8988T (cell line): Measurements from ENCODE around the gene GALNS.
"Not testable (repeated sequence)": the region's sequence is repeated elsewhere in the genome, so short reads cannot be mapped to it uniquely, and the experiment has no call there.

Experiments
- DNase-seq: peaks from one replicate; pipeline ENCODE4 v3.0.0; 2011

The GALNS gene, protein sequence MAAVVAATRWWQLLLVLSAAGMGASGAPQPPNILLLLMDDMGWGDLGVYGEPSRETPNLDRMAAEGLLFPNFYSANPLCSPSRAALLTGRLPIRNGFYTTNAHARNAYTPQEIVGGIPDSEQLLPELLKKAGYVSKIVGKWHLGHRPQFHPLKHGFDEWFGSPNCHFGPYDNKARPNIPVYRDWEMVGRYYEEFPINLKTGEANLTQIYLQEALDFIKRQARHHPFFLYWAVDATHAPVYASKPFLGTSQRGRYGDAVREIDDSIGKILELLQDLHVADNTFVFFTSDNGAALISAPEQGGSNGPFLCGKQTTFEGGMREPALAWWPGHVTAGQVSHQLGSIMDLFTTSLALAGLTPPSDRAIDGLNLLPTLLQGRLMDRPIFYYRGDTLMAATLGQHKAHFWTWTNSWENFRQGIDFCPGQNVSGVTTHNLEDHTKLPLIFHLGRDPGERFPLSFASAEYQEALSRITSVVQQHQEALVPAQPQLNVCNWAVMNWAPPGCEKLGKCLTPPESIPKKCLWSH

DNA sequence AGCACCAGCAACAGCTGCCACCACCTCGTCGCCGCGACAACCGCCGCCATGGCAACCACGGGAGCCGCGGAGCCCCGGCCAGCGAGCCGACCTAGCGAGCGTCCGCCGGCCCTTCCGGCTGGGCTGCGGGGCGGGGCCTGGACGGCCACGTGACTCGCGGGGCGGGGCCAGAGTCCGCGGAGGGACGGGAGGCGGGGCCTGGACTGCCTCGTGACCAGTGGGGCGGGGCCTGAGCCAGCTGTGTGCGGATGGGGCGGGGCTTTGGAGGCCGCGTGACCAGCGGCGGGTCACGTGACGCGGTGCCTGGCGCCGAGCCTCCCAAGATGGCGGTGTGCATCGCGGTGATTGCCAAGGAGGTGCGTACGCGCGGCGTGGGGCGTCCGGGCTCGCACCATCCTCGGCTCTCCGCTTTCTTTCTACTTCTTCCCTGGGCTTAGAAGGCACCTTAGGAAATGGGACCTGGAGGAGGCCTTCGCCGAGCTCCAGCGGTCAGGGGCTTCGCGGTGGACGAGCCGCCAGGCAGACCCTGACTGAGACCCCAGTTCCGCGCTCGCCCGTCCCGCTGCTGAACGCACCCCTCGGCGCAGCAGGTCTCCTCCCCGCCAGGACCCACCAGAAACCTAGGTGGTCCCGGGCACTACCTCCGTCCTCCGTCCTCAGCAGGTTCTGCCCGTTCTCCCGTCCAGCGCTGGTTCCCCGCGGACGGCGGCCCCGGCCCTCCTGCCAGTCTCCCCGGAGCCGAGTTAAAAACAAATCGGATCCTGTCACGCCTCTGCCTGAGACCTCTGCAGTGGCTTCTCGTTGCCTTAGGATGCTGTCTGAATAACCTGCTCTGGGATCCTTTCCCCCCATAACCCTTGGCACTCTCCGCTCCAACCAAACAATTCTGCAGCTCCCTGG, at the start of gene GALNS, which contains the start of gene TRAPPC2L:
TSS of gene GALNS (minus strand) at position 120 of the 900 bp plus-strand sequence. CDS start at position 50, 70 bp downstream.
TSS of gene TRAPPC2L (plus strand) at position 300 of the 900 bp plus-strand sequence. CDS start at position 324, 24 bp downstream.
- peak; percentile 100 for DNase-seq

DNA sequence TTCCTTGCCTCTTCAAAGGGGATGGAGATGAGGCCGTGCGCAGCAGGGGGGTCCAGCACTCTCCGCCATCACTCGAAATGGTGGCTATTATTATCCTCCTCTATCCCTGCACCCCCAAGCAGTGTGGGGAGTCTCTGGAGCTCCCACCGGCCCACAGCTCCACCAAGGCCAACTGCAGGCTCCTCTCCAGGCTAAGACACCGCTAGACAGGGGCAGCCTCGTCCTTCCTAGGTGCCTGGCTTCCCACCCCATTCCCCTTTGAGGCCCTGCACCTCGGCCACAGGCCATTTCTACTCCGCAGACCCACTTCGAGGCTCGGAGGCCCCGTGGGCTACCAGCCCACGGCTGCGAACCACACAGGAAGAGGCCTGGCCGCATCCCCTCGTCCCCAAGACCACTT, 49.3 kb upstream of the GALNS start:
- no peak for DNase-seq

DNA sequence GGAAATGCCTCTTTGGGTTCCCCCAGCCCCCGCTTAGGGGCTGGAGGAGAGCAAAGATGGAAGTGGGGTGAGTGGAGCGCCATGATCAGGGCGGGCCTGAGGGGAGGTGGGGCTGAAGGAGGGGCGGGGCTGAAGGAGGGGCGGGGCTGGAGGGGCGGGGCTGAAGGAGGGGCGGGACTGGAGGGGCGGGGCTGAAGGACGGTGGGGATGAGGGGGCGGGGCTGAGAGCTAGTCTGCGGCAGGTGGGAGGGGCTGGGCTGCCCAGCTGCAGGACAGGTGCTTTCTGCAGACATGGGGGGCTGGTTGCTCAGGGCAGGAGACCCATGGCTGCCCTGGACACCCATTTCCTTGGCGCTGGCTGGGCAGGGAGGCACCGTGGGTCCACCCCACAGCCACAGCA, 48.8 kb upstream of the GALNS start:
- DNase-seq: peak; percentile 81

DNA sequence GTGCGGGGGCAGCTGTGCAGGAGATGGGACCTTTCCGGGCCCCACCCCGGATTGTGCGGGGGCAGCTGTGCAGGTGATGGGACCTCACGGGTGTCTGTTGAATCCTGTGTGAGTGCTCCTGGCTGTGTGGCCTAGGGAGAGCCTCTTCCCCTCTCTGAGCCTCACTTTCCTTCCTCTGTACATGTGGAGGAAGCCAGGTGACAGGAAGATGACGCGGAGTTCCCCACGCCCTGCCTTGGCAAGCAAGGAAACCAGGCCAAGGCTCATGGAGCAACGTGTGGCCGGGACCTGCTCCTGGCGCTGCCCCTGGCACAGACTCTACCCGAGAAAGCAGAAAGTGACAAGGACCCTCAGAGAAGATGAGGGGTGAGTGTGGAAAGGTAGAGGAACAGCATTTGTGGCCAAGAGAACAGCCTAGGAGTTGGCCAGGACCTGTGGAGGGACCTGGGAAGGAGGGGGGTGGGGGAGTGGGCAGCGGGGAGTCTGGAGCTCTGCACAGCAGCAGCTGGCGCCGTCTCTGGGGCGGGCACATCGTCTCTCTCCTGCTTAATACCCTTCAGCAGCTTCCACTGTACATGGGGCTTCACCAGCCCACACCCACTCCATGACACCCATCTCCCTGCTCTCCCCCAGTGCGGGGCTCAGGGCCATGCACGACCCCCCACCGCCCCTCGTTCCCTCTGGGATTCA, 48.1 kb upstream of the GALNS start:
- DNase-seq: no peak

DNA sequence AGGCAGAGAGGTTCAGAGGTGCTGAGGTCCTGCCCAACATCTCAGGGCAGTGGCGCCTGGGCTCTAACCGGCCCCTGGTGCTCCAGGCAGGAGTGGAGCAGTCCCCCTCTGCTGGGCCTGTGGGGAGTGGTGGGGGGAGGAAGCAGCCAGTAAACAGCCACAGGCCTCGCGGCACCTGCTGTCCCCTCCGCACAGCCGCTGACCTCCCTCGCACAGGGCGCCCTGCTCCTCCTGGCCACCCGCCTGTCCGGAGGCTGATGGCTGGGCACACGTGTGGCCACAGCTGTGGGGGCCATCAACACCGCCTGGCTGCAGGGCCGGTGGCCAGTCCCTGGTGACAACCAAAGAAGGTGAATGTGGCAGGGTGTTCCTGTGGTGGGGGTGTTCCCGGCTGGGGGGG, 46.5 kb upstream of the GALNS start:
- no peak for DNase-seq

DNA sequence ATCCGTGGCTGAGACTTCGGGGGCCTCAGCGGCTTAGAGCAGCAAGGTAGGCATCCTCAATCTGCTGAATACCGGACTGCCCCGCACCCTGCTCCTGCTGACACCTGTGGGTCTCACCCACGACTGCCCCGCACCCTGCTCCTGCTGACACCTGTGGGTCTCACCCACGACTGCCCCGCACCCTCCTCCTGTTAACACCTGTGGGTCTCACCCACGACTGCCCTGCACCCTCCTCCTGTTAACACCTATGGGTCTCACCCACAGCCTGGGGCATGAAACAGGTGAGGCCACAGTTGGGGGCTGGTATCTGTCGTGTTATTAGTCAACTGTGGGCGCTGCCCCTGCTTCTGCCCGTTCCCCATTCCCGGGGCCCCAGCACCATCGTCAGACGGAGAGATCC, 46.0 kb upstream of the GALNS start:
- no peak for DNase-seq

DNA sequence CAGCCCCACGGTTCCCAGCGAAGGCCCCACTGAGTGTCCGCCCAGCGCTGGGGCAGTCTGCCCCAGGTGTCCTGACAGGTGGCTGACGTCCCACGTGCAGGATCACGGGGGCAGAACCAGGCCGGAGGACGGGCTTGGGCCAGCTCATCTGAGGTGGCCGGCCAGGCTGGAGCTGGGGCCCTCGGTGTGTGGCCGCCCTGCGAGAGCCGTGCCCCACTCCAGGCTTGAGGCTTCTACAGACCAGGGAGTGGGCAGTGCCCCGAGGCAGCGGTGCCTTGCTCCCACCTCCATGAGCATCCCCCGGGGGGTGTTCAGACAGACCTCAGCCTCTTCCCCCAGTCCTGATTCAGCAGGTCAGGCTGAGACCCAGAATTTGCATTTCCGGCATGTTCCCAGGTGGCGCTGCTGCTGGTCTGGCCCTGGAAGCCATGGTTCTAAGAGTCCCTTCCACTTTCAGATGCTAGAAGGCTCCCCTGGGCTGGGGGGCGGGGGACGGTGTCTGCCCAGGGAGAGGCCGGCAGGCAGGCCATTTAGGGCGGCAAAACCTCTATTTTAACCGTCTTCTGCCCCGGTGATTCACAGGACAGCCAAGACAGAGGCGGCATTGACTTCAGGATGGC, 45.1 kb upstream of the GALNS start:
- DNase-seq: no peak

DNA sequence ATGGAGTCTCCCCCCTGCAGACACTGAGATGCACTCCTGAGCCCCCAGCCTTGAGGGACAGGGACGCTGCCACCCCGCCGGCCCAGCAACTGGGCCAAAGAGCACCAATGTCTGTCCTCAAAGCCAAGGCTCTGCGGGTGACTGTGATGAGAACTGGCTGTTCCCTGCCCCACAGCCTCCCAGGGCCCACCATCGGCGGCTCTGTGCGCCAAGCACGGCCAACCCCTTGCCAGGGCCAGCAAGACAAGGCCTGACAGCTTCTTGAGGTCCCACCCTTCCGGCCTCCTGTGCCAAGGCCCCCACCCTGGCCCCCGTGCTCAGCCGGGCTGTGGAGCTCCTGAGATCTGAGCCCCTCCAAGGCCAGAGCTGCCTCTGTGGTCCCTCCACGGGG, 43.9 kb upstream of the GALNS start:
- no peak for DNase-seq

DNA sequence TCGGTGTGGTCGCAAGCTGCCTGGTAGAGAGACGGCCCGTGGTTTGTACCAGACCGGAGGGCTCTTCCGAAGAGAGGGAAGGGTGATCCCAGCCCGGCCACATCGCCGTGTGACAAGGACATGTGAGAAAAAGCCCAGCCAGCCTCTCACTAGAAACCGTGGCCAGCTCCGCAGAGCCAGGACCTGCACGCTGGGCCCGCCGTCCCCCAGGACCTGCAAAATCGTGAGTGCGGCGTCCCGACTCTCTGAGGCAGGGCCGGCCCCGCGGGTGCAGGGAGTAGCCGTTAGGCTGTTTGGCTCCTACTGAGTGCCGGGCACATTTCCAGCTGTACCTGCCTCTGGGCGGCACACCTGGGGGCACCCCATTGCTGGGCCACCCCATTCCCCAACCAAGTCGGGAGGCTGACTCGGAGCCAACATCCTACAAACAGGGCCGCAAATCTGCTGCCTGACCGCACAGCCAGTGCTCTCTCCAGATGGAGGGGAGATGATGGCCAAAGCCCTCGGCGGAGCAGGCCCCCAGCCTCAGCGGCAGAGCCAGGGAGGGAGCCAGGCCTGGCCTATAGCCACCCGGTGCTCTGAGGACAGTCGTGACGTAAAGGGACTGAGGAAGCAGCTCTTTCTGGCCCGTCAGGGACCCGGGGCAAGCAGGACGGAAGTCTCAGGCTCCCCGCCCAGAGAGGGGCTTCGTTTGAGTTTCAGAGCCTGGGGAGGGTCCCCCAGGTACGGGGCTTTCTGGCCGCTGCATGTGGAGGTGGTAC, 43.3 kb upstream of the GALNS start:
- DNase-seq: no peak

DNA sequence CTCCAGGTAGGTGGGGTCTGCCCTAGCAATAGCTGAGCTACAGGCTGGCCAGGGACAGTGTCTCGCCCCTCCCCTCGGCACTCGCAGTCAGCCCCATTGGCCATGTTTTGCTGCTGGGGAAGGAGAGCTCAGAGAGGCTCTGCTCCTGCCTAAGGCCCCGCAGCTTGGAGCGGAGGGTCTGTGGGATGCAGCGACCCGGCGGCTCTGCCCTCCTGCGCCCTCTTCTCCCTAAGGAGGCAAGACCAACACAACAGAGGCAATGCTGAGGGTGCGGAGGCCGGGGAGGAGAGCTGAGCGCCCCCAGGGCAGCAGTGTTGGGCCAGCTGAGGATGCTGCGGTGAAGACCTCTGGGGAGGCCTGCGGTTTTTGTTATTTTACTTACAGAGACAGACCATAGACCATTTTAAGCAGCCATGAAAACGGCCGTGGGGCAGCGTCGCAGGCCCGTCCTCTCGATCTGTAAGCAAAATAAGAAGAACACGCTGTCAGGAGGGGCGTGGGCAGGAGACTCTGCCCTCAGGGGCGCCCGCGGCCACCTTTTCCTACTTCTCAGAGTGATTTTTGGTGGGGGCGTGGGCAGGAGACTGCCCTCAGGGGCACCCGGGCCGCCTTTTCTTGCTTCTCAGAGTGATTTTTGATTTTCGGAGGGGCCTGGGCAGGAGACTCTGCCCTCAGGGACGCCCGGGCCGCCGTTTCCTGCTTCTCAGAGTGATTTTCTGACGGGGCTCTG, 41.1 kb upstream of the GALNS start:
- DNase-seq: no peak

DNA sequence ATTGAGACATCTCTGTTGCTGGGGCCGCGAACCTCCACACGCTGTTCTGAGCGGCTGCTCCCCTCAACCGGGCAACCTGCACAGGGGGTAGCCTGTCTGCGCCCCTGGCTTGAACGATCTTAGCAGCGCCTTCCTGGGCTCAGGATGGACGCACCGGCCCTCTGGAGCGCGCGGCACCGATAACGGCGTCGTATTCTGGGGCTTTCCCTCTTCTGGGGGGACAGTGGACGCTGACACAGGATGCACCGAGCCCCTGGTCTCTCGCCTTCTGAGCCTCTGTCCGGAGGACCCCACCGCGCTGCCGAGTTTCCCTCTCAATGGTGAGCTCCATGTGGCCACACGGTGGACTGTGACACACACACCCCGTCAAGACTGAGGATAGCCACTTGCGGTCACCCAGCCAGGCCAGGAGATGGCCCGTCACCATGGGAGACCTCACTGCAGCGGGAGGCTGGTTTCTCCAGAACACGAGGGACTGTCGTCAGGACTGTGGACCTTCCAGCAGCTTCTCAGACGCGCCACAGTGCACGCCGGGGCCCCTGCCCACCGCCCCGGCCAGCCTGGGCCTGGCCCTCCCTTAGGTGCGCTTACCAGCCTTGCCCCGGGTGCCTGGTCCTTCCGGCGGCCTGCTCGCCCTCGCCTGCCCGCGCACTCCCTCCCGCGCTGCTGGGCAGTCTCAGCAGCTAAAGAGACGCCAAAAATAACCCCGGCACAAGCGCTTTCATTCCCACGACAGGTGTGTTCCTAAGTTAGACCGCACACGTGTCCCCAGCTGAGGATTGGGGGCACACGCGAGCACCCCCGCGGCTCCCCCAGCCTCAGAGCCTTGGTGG, 39.7 kb upstream of the GALNS start:
- DNase-seq: no peak

DNA sequence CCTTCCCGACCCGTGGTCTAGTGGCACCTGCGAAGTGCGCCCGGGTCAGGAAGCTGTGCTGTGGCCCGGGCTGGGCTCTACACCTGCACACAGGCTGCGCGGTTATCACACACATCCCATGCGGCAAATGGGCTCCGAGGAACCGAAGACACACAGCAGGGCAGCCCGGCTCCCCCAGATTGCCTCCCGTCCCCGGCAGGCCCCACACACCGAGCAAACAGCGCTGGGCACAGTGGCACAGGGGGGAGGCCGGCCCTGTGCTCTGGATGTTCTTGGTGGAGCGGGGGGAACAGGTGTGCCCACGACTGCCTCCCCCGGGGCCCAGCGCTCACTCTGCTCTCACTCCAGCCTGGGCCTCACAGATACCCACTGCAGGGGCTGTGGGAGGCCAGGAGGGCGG, 38.6 kb upstream of the GALNS start:
- no peak for DNase-seq

DNA sequence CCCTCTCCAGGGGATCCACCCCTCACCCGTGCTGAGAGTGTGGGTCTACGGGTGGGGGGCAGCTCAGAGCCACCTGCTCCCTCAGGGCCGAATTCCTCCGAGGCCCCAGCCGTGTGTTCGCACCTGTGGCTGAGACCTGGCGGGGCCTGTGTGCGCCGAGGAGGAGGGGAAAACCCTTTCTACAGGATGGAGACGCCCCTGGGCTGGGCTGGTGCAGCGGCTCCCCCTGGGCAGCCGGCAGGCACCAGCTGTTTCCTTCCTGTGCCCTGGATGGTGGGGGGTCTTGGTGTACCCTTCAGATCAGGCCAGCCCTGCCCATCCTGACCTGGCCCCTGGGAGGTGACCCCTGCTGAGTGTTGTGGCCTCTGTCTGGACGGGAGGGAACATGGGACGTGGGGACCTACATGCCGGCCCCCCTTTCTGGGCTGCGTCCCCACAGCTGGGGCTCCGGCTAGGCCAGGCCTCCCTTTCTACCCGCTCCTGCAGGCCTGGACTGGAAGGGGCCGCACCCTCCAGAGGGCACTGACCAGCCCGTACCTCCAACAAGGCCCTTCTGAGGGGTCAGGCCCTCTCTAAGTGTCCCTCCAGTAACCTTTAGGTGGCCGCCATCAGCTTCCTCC, 38.0 kb upstream of the GALNS start:
- no peak for DNase-seq

DNA sequence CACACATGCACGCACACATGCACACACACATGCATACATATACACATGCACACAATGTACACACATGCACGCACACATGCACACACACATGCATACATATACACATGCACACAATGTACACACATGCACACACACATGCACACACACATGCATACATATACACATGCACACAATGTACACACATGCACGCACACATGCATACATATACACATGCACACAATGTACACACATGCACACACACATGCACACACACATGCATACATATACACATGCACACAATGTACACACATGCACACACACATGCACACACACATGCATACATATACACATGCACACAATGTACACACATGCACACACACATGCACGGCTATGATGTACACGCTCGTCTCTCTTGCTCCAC, 37.5 kb upstream of the GALNS start:
- not testable (repeated sequence) for DNase-seq

DNA sequence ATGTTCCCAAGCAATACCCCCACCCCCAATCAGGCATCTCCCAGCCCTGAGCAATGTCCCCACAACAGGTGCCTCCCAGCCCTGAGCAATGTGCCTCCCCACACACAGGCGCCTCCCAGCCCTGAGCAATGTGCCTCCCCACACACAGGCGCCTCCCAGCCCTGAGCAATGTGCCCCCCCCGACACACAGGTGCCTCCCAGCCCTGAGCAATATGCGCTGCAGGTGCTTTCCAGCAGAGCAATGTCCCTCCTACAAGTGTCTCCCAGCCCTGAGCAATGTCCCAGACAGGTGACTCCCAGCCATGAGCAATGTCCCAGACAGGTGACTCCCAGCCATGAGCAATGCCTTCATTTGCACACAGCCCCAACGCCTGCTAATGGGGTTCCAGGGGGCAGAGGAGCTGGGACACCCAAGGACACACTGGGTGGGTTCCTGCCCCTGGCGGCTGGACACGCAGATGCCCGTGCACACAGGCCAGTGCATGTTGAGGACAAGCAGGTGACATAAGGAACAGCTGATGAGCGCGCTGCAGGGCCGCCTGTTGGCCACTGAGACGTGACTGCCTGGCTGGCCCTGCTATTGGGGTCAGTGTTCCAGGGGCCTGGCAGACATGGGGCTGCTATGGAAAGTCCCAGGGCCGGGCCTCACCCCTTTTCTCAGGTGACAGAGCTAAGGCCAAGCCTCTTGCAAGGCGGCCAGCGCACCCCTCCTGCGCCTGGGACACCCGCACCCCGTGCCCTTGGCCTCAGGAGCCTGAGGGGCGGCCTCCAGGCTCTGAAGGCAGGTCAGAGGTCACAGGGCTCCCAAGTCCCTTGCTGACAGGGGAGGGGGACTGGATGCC, 36.6 kb upstream of the GALNS start:
- no peak for DNase-seq

DNA sequence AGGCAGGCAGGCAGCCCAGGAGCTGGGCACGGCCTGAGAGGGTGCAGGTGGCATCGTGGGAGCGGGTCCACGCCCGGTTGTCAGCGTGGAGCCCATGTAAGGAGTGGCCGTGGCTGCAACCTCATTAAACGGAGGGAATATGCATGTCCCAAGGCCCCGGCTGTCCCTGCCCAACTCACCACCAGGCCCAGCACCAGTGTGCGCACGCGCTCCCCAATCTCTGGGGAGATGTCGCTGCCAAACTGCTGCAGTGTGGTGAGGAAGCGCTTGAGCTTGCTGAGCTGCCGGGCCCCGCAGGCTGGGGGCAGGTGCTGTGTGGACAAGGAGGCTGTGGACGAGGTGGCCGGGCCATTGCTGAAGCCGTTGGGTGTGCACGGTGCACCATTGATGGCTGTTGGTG, 35.3 kb upstream of the GALNS start:
- no peak for DNase-seq

DNA sequence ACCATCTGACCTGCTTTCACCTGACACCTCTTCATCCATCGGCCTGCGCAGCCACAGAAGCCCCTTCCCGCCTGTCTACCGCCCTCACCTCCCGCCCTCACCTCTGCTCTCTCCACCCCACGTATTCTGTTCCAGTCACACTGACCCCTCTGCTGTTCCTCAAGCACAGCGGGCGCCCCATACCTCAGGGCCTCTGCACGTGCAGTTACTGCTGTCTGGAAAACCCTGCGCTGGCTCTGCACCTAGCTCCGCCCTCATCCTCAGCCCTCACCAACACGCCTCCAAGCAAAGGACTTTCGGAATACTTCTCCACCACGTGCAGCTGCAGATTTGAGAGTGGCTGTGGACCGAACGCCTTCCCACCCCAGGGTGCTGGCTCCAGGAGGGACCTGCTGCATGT, 34.3 kb upstream of the GALNS start:
- DNase-seq: peak; percentile 49

DNA sequence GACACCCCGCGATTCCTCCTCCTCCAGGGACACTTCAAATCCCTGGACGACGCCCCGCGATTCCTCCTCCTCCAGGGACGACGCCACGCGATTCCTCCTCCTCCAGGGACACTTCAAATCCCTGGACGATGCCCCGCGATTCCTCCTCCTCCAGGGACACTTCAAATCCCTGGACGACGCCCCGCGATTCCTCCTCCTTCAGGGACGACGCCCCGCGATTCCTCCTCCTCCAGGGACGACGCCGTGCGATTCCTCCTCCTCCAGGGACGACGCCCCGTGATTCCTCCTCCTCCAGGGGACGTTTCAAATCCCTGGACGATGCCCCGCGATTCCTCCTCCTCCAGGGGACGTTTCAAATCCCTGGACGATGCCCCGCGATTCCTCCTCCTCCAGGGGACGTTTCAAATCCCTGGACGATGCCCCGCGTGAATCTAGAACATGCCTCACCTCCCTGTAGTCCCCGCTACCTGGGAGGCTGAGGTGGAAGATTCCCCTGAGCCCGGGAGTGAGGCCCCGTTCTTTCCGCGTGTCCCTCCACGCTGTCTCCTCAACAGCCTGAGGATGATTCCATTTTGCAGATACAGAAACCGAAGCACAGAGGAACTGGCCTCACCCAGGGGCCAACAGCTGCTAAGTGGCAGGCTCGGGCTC, 33.1 kb upstream of the GALNS start:
- not testable (repeated sequence) for DNase-seq
